GM12891 (cell line): ENCODE results near the gene SPNS2.

Experiments used
- POLR2A ChIP-seq: IDR thresholded peaks from 2 replicates; pipeline ENCODE4 v1.6.1; 2011; ENCODE audit warnings: low read depth, low read length, control low read depth
- POLR2AphosphoS5 ChIP-seq: IDR thresholded peaks from 2 replicates; pipeline ENCODE4 v1.6.1; 2011; ENCODE audit warnings: low read depth, low read length, control low read depth
- SPI1 ChIP-seq: IDR thresholded peaks from 2 replicates; pipeline ENCODE4 v1.6.1; 2011; ENCODE audit warnings: low read depth, low read length, control low read depth
- TAF1 ChIP-seq: IDR thresholded peaks from 2 replicates; pipeline ENCODE4 v1.6.1; 2011; ENCODE audit warnings: low read depth, low read length, control low read depth

GRCh38 chr17:4557626-4558346 lies 59.1 kb downstream of the SPNS2 start:
- TF ChIP-seq POLR2AphosphoS5: no peak
- no peak for TF ChIP-seq POLR2A
- no peak for TF ChIP-seq SPI1
- TF ChIP-seq TAF1: no peak
